Natural killer cell (primary cell): ENCODE measurements around the gene EPOP. TPM values are rescaled to one million over a fixed set of nuclear protein-coding genes. Genes with fewer than 3 reads are reported as not detected.
A peak's percentile ranks its signal among the peaks of the same experiment; 100 is the strongest.

Experiments
- ATAC-seq, 3 donors: fragments of 150-1000 bp in 2 of 3; fragments of 200-7000 bp in 1 of 3; cut with Tn5 transposase; 1 replicate in 1 of 3; 2 replicates in 2 of 3; pipeline ENCODE4 v1.10.0; 2021; ENCODE audit warnings: mild to moderate bottlenecking in 2 of 3, moderate library complexity in 2 of 3
- DNase-seq, 2 donors: peaks; one replicate each; pipeline versions ENCODE4 v3.0.0 to v3.0.0-alpha.2; 2013 to 2021; ENCODE audit warnings: mixed read lengths in 1 of 2
- H3K27ac ChIP-seq: one replicate; pipeline ENCODE4 v1.5.1; 2013; ENCODE audit warnings: mild to moderate bottlenecking, low read length
- H3K27me3 ChIP-seq: one replicate; pipeline ENCODE4 v1.6.1; 2013; ENCODE audit warnings: low read length; ENCODE audit not compliant: control insufficient read depth, insufficient read depth
- H3K36me3 ChIP-seq: one replicate; pipeline ENCODE4 v1.6.1; 2013; ENCODE audit warnings: low read length; ENCODE audit not compliant: control insufficient read depth, insufficient read depth
- H3K4me1 ChIP-seq: one replicate; pipeline ENCODE4 v1.6.1; 2013; ENCODE audit warnings: low read length; ENCODE audit not compliant: control insufficient read depth, insufficient read depth
- H3K4me3 ChIP-seq: one replicate; pipeline ENCODE4 v1.5.1; 2013; ENCODE audit warnings: low read length
- H3K9me3 ChIP-seq: one replicate; pipeline ENCODE4 v1.6.1; 2013; ENCODE audit warnings: low read length; ENCODE audit not compliant: control insufficient read depth, insufficient read depth
- H3K27ac Mint-ChIP-seq, 2 donors: one replicate each; pipeline ENCODE4 v1.8.0; 2022; ENCODE audit warnings: mild to moderate bottlenecking in 2 of 2, mixed read lengths in 2 of 2, moderate library complexity in 1 of 2
- H3K27me3 Mint-ChIP-seq, 2 donors: one replicate each; pipeline ENCODE4 v1.8.0; 2022; ENCODE audit warnings: low read depth in 2 of 2, mixed read lengths in 2 of 2
- H3K36me3 Mint-ChIP-seq: one replicate; pipeline ENCODE4 v1.8.0; 2022; ENCODE audit warnings: mixed read lengths
- H3K4me1 Mint-ChIP-seq, 2 donors: one replicate each; pipeline ENCODE4 v1.8.0; 2022; ENCODE audit warnings: mixed read lengths in 2 of 2
- H3K4me3 Mint-ChIP-seq: one replicate; pipeline ENCODE4 v1.8.0; 2022; ENCODE audit warnings: mild to moderate bottlenecking, moderate library complexity, mixed read lengths
- H3K9me3 Mint-ChIP-seq, 2 donors: one replicate each; pipeline ENCODE4 v1.8.0; 2022; ENCODE audit warnings: mixed read lengths in 2 of 2
- CTCF ChIP-seq: fragments of 200-600 bp; IDR thresholded peaks from one replicate; pipeline ENCODE4 v1.8.0; 2022; ENCODE audit warnings: antibody characterized with exemption
- WGBS: methylation state at CpG from one replicate; pipeline ENCODE4 v1.1.7; 2013; ENCODE audit warnings: missing lambda C conversion rate; ENCODE audit not compliant: insufficient coverage; 5-methylcytosine and 5-hydroxymethylcytosine counted together
- intact Hi-C: fragments of 100-400 bp; cut with micrococcal nuclease; formaldehyde crosslinking; loops from one replicate; pipeline ENCODE4 v1.14.2; 2022
- total RNA-seq, 4 donors: library from RNA; stranded (reverse); fragments of 120-200 nt in 1 of 4; gene quantifications; one replicate each; pipeline versions ENCODE4 v1.2.3 to v1.2.4, GENCODE V29; 2013 to 2022

The EPOP gene
- total RNA-seq, 3 donors from 2014 or later (not counting 1 experiment from before 2014, with no cell fraction given): 0.66 to 1.9 (median 1.1) TPM

GRCh38 chr17:38659415-38659814 lies 15.3 kb downstream of the EPOP start:
- WGBS: 83% methylated on average over 3 of the region's 7 CpGs
- H3K27me3 ChIP-seq: no peaks in the 10 kb centered on the region
- no peak overlapping the region for H3K27ac ChIP-seq
- no peaks in the 10 kb centered on the region for H3K4me1 ChIP-seq
- DNase-seq (no peak), ATAC-seq (no peak)
- TF ChIP-seq CTCF: no peak
- no peak overlapping the region for H3K4me3 ChIP-seq
- Mint-ChIP-seq H3K9me3 (no peaks in the 10 kb centered on the region), H3K4me1 (peaks cover 0 to 13% of the 10 kb centered on the region in 2 donors), H3K4me3 (no peak overlapping the region), H3K27ac (no peak overlapping the region), H3K27me3 (peaks cover 26 to 34% of the 10 kb centered on the region in 2 donors), H3K36me3 (no peaks in the 10 kb centered on the region)
- no peaks in the 10 kb centered on the region for H3K36me3 ChIP-seq
- intact Hi-C loops: no loop called here
- H3K9me3 ChIP-seq: no peaks in the 10 kb centered on the region

GRCh38 chr17:38658741-38659345 lies 15.9 kb downstream of the EPOP start:
- Mint-ChIP-seq H3K4me3 (no peak overlapping the region), H3K36me3 (no peaks in the 10 kb centered on the region), H3K27ac (peak overlapping the region in 1 of 2 donors; percentile 54), H3K27me3 (peaks cover 26 to 30% of the 10 kb centered on the region in 2 donors), H3K9me3 (no peaks in the 10 kb centered on the region), H3K4me1 (peaks cover 0 to 13% of the 10 kb centered on the region in 2 donors)
- WGBS: 17% methylated on average over 13 of the region's 13 CpGs
- Histone ChIP-seq H3K4me3 (no peak overlapping the region), H3K4me1 (no peaks in the 10 kb centered on the region), H3K36me3 (no peaks in the 10 kb centered on the region), H3K27me3 (peaks cover 3% of the 10 kb centered on the region), H3K27ac (no peak overlapping the region), H3K9me3 (no peaks in the 10 kb centered on the region)
- no peak for ATAC-seq
- intact Hi-C loops: no loop called here
- DNase-seq: no peak
- TF ChIP-seq CTCF: no peak

GRCh38 chr17:38657824-38658740 lies 16.7 kb downstream of the EPOP start:
- intact Hi-C loops: no loop called here
- Histone ChIP-seq H3K4me3 (no peak overlapping the region), H3K27ac (no peak overlapping the region), H3K9me3 (no peaks in the 10 kb centered on the region), H3K27me3 (peaks cover 3% of the 10 kb centered on the region), H3K36me3 (no peaks in the 10 kb centered on the region), H3K4me1 (no peaks in the 10 kb centered on the region)
- H3K27ac Mint-ChIP-seq: peak overlapping the region in 1 of 2 donors; percentile 54
- no peak for TF ChIP-seq CTCF
- ATAC-seq (no peak), DNase-seq (no peak)
- no peaks in the 10 kb centered on the region for H3K9me3 Mint-ChIP-seq
- H3K36me3 Mint-ChIP-seq: no peaks in the 10 kb centered on the region
- H3K4me1 Mint-ChIP-seq: peaks cover 0 to 13% of the 10 kb centered on the region in 2 donors
- no peak overlapping the region for H3K4me3 Mint-ChIP-seq
- peaks cover 29 to 33% of the 10 kb centered on the region in 2 donors for H3K27me3 Mint-ChIP-seq
- WGBS: 78% methylated on average over 14 of the region's 15 CpGs
